ENCODE measurements around the gene C1QTNF4.

The C1QTNF4 gene

GRCh38 chr11:47592251-47592650, 2.0 kb downstream of the C1QTNF4 start:
- no peak for DNase-seq

GRCh38 chr11:47591764-47592163, 2.4 kb downstream of the C1QTNF4 start:
- no peak for DNase-seq

- no peak for DNase-seq
These were observed 4.0 kb downstream of the C1QTNF4 start for GRCh38 chr11:47589977-47590861.

DNA sequence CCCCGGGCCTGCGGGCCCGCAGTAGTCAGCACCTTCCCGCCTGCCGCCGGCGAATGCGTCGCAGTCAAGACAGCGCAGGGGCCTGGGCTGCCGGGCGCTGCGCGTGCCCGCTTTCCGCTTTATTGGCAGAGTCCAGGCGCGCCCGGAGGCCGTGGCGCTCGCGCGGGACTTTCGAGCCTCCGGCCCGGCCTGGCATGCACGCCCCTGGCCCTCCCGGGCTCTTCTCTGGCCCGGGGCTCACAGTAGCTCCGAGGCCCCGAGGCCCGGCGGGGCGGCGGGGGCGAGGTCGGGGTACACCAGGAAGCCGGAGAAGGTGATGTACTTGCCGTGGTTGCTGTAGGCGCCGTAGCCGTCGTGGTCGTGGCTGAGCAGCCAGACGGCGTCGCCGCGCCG, 4.6 kb downstream of the C1QTNF4 start:
- DNase-seq, result no peak

DNA sequence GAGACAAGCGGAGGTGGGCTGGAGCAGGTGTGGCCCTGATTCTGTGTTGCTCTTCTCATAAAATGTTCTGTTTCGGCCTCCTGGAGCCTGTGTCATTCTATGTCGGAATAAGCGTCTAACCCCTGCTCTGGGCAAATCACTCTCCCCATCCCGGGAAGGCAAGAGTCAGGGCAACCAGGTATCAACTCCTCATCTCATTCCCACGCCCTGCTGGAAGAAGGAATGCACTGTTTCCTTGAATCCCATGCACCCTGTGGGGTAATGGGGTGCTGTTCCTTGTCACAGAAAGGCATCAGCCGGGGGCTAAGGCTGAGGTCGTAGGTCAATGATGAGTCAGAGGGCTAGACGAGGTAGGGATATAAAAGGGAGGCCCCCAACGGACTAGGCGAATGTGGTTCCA, 5.1 kb downstream of the C1QTNF4 start:
- no peak for DNase-seq

- DNase-seq, result no peak
These were observed 6.4 kb downstream of the C1QTNF4 start for GRCh38 chr11:47587723-47588326.

- no peak for DNase-seq
These were observed 7.0 kb downstream of the C1QTNF4 start for GRCh38 chr11:47587039-47587716.

GRCh38 chr11:47586098-47586855, 7.9 kb downstream of the C1QTNF4 start, which contains the start of gene FAM180B:
TSS of gene FAM180B (plus strand) at chr11:47586678. CDS start at chr11:47586769, 91 bp downstream.
- no peak for DNase-seq

- DNase-seq, result no peak
These were observed 10.4 kb downstream of the C1QTNF4 start for GRCh38 chr11:47583844-47584243.

GRCh38 chr11:47578524-47579494, 15.4 kb downstream of the C1QTNF4 start, which contains the start of the genes KBTBD4 and NDUFS3:
TSS of gene KBTBD4 (minus strand) at chr11:47578970. CDS start at chr11:47578951, 19 bp downstream.
TSS of gene NDUFS3 (plus strand) at chr11:47579074. CDS start at chr11:47579092, 18 bp downstream.
- DNase-seq, result peak; percentile 83

DNA sequence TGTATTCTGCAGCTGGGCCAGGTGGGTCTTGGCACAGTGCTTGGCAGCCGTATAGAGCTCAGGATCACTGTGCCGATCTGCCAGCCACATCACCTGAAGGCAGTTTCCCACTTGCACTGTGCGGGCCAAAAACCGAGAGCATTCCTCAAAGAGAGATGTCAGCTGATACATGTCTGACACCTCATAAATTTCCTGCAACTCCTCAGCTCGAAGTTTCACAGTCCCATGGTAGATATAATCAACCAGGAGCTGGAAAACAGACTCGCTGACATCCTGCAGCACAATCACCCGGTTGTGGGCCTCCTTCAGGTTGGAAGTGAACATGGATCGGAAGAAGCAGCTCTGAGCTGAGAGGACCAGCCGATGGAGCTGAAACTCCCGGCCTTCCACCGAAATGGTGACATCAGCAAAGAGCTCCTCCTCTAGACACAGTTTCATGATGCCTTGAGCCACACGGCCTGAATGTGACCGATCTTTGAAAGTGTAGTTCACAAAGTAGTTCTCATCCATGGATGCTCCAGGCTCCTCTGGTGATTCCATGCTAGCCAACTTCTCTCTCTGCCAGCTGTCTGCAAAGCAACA, 16.7 kb downstream of the C1QTNF4 start:
- no peak for DNase-seq

DNA sequence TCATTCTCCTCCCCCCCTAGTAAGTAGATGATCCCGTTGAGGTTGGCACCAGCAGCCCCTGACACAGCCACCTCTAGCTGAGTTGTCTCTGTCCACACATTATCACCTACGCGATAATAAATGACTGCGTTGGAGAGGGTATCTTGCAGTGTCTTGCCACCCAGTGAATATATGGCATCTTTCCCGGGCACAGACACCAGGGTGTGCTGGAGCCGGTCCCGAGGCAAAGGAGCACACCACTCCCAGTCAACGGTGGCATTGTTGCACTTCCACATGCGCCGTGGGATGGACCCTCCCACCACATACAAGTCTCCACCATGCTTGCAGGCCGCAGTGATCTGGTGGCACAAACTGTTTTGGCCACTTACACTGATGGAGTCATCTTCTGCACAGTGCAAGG, 20.9 kb downstream of the C1QTNF4 start:
- DNase-seq, result no peak

DNA sequence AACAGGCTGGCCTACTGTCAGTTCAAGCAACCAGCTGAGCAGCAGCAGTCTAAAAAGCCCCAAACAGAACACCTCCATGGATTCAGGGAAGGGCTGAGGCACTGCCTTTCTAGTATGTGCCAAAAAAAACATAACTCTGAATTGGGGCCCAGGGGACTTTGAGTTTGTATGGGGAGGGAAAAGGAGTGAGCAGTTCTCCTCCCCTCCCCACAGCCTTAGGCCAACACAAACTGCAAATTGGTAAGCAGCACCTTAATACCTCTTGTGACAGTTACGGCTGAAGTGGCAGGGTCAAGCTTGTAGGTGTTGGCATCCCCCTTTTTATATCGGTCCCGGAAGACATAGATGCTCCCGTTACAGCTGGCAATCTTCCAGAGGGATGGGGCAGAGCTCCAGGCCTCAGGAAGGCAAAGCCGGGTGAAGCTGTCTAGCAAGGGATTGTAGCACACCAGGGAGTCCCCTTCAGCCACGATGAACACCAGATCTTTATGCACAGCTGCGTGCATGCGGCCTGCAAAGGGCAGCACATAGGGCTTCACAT, 21.4 kb downstream of the C1QTNF4 start:
- DNase-seq, result no peak

DNA sequence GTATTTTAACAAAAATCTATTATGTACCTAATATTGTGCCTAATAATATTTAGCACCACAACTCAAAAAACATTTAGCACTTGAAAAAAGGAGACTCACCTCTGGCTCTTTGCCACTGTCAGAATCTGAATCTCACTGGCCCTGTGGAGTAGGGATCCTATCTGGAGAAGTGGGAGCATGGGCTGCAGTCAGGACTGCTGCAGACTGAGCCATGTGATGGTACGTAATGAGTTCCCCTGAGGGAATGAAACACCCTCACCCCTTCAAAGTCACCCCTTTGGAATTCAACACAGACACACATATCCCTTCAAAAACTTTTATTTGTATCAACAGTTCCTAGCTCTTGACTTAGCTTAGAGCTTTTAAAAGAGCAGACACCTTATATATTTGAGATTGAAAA, 22.3 kb downstream of the C1QTNF4 start:
- peak; percentile 48 for DNase-seq

DNA sequence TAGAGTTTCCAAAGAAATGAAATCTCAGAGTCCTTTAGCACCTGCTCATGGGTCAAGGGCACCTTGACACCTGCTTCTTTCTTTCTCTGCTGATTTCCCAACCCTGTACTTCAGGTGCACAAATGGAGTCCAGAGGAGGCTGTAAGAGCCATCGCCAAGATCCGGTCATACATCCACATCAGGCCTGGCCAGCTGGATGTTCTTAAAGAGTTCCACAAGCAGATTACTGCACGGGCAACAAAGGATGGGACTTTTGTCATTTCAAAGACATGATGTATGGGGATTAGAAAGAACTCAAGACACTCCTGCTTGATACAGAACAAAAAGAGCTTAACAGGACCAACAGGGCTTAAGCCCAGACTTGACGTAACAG, 22.9 kb downstream of the C1QTNF4 start:
- DNase-seq, result no peak

- DNase-seq, result no peak
These were observed 23.4 kb downstream of the C1QTNF4 start for GRCh38 chr11:47570651-47571356.

DNA sequence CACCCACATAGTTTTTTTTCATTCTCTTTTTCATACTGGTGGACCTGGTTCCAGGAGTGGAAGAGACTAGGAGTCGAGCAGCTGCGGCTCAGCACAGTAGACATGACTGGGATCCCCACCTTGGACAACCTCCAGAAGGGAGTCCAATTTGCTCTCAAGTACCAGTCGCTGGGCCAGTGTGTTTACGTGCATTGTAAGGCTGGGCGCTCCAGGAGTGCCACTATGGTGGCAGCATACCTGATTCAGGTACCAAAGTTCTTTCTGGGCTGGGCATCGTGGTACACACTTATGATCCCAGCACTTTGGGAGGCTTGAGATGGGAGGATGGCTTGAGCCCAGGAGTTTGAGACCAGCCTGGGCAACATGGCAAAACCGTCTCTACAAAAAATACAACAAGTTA, 24.6 kb downstream of the C1QTNF4 start:
- no peak for DNase-seq

DNA sequence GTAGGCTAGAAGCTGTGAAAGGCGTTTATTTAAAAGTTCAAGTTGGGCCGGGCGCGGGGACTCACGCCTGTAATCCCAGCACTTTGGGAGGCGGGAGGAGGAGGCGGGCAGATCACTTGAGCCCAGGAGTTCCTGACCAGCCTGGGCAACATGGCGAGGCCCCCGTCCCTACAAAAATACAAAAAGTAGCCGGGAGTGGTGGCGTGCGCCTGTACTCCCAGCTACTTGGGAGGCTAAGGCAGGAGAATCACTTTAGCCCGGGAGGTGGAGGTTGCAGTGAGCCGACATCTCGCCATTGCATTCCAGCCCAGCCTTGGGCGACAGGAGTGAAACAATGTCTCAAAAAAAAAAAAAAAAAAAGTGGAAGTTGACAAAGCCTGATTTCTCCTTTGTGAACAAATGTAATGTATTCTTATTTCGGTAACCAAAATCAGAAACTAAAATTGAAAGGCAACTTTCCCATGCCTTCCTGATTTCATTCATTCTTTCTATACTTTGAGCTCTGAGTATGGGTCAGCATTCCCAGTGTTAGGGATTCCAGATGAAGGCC, 28.0 kb downstream of the C1QTNF4 start:
- DNase-seq, result no peak

DNA sequence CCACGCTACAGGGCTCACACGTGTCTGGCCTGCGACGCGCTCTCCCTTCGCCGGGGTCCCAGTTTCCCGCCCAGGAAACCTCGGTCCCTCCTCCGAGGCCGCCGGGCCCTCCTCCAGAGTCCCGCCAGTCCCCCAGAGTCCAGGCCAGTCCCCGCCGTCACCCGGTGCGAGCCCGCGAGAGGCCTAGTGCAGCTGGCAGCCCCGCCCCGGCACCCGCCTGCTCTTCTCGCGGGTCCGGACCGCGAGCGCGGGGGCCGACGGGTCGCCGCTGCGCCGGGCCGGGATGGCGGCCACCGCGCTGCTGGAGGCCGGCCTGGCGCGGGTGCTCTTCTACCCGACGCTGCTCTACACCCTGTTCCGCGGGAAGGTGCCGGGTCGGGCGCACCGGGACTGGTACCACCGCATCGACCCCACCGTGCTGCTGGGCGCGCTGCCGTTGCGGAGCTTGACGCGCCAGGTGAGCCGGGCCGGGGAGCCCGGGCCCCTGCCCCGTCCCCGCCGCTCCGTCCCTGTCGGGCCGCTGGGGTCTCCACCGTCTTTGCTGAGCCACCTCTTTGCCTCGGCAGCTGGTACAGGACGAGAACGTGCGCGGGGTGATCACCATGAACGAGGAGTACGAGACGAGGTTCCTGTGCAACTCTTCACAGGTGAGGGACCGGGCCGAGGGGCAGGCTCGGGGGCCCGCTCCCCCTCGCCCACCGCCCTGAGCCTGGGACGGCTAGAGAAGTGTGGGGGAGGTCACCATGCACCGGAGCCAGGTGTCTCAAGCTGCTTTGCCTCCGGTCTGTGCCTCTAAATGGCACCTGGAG, 28.7 kb downstream of the C1QTNF4 start, which contains the start of gene PTPMT1:
TSS of gene PTPMT1 (plus strand) at position 260 of the 809 bp plus-strand sequence. CDS start at position 284, 24 bp downstream.
- peak; percentile 73 for DNase-seq

Data from HCEC 1CT (cell line).